Vagina (tissue), 2 donors: ENCODE results near the gene PDE4C. TPM values are rescaled to one million over a fixed set of nuclear protein-coding genes. Genes with fewer than 3 reads are reported as not detected.
A peak's percentile ranks its signal among the peaks of the same experiment; 100 is the strongest.

Source experiments
- DNase-seq, 2 donors: peaks; one replicate each; pipeline ENCODE4 v3.0.0-alpha.2; 2017; ENCODE audit errors: extremely low spot score in 2 of 2
- H3K27ac ChIP-seq: fragments of 200-600 bp; sonication (generic); one replicate; pipeline ENCODE4 v1.5.1; 2019
- H3K27me3 ChIP-seq: fragments of 200-600 bp; sonication (generic); one replicate; pipeline ENCODE4 v1.5.1; 2019
- H3K36me3 ChIP-seq, 2 donors: fragments of 200-600 bp; sonication (generic); one replicate each; pipeline ENCODE4 v1.5.1; 2017 to 2019
- H3K4me1 ChIP-seq: fragments of 200-600 bp; sonication (generic); one replicate; pipeline ENCODE4 v1.5.1; 2019
- H3K4me3 ChIP-seq, 2 donors: fragments of 200-600 bp; sonication (generic); 1 replicate in 1 of 2; 2 replicates in 1 of 2; pipeline ENCODE4 v1.5.1; 2016 to 2019
- H3K9me3 ChIP-seq: fragments of 200-600 bp; sonication (generic); one replicate; pipeline ENCODE4 v1.5.1; 2019
- CTCF ChIP-seq, 3 experiments: fragments of 450-650 bp in 2 of 3; fragments of 200-600 bp in 1 of 3; sonication (generic) in 1 of 3; IDR thresholded peaks; one replicate each; pipeline ENCODE4 v1.5.1; 2017 to 2019; ENCODE audit warnings: antibody characterized with exemption in 3 of 3, mild to moderate bottlenecking in 2 of 3, moderate library complexity in 2 of 3
- POLR2A ChIP-seq, 2 donors: fragments of 450-650 bp; IDR thresholded peaks; one replicate each; pipeline ENCODE4 v1.6.1; 2017; ENCODE audit warnings: antibody characterized with exemption in 2 of 2, mild to moderate bottlenecking in 2 of 2, moderate library complexity in 2 of 2
- POLR2AphosphoS5 ChIP-seq, 2 donors: sonication (generic); formaldehyde crosslinking; IDR thresholded peaks; one replicate each; pipeline ENCODE4 v1.9.0; 2017; ENCODE audit warnings: antibody characterized with exemption in 2 of 2, mild to moderate bottlenecking in 2 of 2, low read depth in 1 of 2; ENCODE audit not compliant: insufficient read depth in 1 of 2
- intact Hi-C: fragments of 100-400 bp; cut with DNase I; formaldehyde crosslinking; loops from one replicate; pipeline ENCODE4 v1.15.1; 2023
- total RNA-seq: library from RNA; depleted of rRNA; stranded (reverse); fragments of >200 nt; gene quantifications from one replicate; pipeline ENCODE4 v1.2.3, GENCODE V29; 2016

Gene PDE4C
- total RNA-seq = 0.98 TPM

GRCh38 chr19:18225702-18226468 is at the start of gene PDE4C:
PDE4C (minus strand) TSS chr19:18226438; CDS start chr19:18226415, 23 bp downstream.
- Histone ChIP-seq H3K27me3 (no peaks in the 10 kb centered on the region), H3K4me3 (peak within 1 kb of the TSS in 1 of 2 donors; percentile 40), H3K4me1 (peaks cover 28% of the 10 kb centered on the region), H3K9me3 (no peaks in the 10 kb centered on the region), H3K36me3 (no peaks in the 10 kb centered on the region), H3K27ac (peak within 1 kb of the TSS; percentile 22)
- no peak for TF ChIP-seq POLR2AphosphoS5 (IDR thresholded peaks at IDR 0.05; ENCODE audit: insufficient read depth in 1 of 2, low read depth in 1 of 2)
- TF ChIP-seq POLR2A (IDR thresholded peaks at IDR 0.05) = no peak
- no peak for TF ChIP-seq CTCF (IDR thresholded peaks at IDR 0.05)
- intact Hi-C loops = no loop called here
- DNase-seq = no peak

- Histone ChIP-seq H3K9me3 (no peaks in the 10 kb centered on the region), H3K4me3 (peak overlapping the region; percentile 9 to 32), H3K27ac (peak overlapping the region; percentile 90), H3K27me3 (no peaks in the 10 kb centered on the region), H3K4me1 (peaks cover 47% of the 10 kb centered on the region), H3K36me3 (no peaks in the 10 kb centered on the region)
- intact Hi-C loops = no loop called here
- no peak for DNase-seq
- TF ChIP-seq POLR2A (IDR thresholded peaks at IDR 0.05) (no peak), POLR2AphosphoS5 (IDR thresholded peaks at IDR 0.05; ENCODE audit: insufficient read depth in 1 of 2, low read depth in 1 of 2) (peak; percentile 89 to 95)
Measured at GRCh38 chr19:18274781-18275356, 48.6 kb upstream of the PDE4C start.

- H3K4me1 ChIP-seq = peaks cover 47% of the 10 kb centered on the region
- no peaks in the 10 kb centered on the region for H3K36me3 ChIP-seq
- peak within 1 kb of the TSS; percentile 9 to 32 for H3K4me3 ChIP-seq
- DNase-seq = no peak
- TF ChIP-seq CTCF (IDR thresholded peaks at IDR 0.05) (no peak), POLR2AphosphoS5 (IDR thresholded peaks at IDR 0.05; ENCODE audit: insufficient read depth in 1 of 2, low read depth in 1 of 2) (no peak), POLR2A (IDR thresholded peaks at IDR 0.05) (no peak)
- H3K27me3 ChIP-seq = no peaks in the 10 kb centered on the region
- intact Hi-C loops = no loop called here
- no peaks in the 10 kb centered on the region for H3K9me3 ChIP-seq
- peak within 1 kb of the TSS; percentile 90 for H3K27ac ChIP-seq
Measured at GRCh38 chr19:18274219-18274780, 48.1 kb upstream of the PDE4C start, which contains the start of gene IQCN. IQCN (minus strand) TSS chr19:18274452; CDS start chr19:18269478, 4,974 bp downstream.

GRCh38 chr19:18273561-18274218 is 47.5 kb upstream of the PDE4C start:
- Histone ChIP-seq H3K9me3 (no peaks in the 10 kb centered on the region), H3K4me3 (no peak overlapping the region), H3K27me3 (no peaks in the 10 kb centered on the region), H3K36me3 (no peaks in the 10 kb centered on the region), H3K4me1 (peaks cover 41% of the 10 kb centered on the region), H3K27ac (peak overlapping the region; percentile 90)
- TF ChIP-seq CTCF (IDR thresholded peaks at IDR 0.05) (no peak), POLR2A (IDR thresholded peaks at IDR 0.05) (no peak), POLR2AphosphoS5 (IDR thresholded peaks at IDR 0.05; ENCODE audit: insufficient read depth in 1 of 2, low read depth in 1 of 2) (no peak)
- DNase-seq = no peak
- intact Hi-C loops = no loop called here

GRCh38 chr19:18271433-18271841 is 45.2 kb upstream of the PDE4C start:
- intact Hi-C loops = no loop called here

More at GRCh38 chr19:18271433-18271841, 45.2 kb upstream of the PDE4C start:
- no peaks in the 10 kb centered on the region for H3K27me3 ChIP-seq
- peaks cover 27% of the 10 kb centered on the region for H3K4me1 ChIP-seq
- H3K27ac ChIP-seq = no peak overlapping the region
- DNase-seq = no peak
- TF ChIP-seq CTCF (IDR thresholded peaks at IDR 0.05) (no peak), POLR2AphosphoS5 (IDR thresholded peaks at IDR 0.05; ENCODE audit: insufficient read depth in 1 of 2, low read depth in 1 of 2) (no peak), POLR2A (IDR thresholded peaks at IDR 0.05) (no peak)
- H3K4me3 ChIP-seq = no peak overlapping the region
- H3K9me3 ChIP-seq = no peaks in the 10 kb centered on the region
- H3K36me3 ChIP-seq = peaks cover 0 to 11% of the 10 kb centered on the region in 2 donors
